Measurements from ENCODE around the gene KCTD1.

The KCTD1 gene

GRCh38 chr18:26547646-26548414, 523 bp downstream of the KCTD1 start:
- peak in 1 of 2 experiments; percentile 64 for DNase-seq

DNA sequence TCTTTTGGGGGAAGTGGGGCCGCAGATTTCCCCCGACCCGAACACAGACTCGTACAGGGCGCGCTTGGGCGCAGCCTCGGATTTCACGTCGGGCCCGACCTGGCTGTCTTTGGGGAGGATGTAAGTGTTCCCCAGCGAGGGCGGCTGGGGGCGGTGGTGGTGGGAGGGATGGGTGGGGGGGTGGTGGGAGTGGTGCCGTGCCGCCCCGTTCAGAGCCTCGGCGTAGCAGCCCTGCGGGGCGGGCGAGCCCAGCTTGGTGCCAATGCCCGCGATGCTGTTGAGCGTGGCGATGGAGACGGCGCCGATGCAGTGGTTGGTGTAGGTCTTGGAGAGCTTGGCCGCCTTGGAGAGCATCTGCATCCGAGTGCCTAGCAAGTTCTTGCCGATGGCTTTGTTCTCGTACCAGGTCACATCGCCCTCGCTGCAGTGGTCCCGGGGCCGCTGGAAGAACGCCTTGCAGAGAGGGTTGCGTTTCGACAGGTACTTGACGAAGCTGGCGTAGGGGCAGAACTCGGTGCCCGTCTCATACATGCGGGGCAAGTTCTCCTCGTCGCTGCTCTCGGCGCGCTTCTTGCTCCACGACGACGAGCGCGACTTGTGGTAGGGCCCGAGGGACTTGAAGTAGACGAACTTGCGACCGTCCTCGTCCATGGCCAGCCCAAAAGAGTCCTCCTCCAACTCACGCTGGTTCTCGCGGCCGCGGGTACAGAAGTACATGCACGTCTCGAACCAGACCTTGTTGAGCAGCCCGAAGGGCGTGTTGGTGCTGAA, 1.3 kb downstream of the KCTD1 start:
- DNase-seq: no peak

- DNase-seq: no peak
These were observed 2.0 kb downstream of the KCTD1 start for GRCh38 chr18:26546170-26546874.

DNA sequence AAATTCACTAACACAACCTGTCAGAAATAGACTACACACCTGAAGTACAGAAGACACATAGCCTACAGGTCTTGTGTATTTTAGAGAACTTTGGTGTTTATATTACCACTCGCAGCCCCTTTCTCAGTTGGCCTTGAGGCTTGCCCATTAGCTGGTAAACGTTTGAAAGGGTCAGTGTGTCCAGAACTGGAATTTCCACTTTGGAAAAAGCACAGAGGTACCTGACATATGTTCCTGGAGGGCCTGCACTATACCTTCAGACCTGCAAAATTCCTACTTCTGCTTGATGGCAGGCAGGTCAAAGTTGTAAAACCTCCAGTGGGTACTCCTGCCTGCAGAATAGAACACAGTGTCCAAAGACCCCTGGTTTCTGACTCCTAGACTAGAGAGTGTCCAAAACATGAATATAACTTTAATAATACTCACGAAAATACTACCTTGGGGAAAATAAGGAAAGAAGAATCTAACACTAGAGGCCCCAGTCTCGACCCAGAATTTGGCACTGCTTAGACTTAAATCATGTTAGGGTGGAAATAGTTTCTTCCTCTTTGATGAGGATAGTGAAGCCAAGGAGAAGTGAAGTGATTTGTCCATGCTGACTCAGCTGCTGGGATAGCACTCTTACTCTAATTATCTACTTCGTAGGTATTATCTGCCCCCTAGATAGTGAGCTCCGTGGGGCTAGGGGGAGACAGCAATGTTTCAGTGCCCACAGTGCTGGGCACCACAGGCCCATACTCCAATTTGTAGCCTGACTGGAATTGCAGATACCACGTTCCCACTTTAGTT, 2.8 kb downstream of the KCTD1 start:
- DNase-seq: no peak

GRCh38 chr18:26544451-26544850, 3.9 kb downstream of the KCTD1 start:
- no peak for DNase-seq

DNA sequence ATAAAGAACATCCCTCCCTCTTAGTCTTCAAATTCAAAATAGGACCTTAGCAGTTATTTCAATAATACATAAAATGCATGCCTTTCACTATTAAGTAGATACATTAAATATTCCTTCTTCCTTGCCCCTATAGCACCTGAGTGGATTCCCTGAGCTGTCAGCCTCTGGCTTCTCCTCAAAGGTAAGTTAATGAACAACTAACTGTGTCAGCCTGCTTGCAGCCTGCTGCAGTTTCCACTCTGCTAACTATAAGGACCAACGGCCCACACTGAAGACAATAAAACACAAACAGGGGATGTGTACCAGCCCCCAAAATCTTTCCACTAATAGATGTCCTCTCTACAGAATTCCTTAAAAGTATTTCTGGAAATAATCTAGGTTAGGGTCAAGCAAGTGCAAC, 5.0 kb downstream of the KCTD1 start:
- DNase-seq: no peak

- no peak for DNase-seq
These were observed 8.2 kb downstream of the KCTD1 start for GRCh38 chr18:26540043-26540628.

DNA sequence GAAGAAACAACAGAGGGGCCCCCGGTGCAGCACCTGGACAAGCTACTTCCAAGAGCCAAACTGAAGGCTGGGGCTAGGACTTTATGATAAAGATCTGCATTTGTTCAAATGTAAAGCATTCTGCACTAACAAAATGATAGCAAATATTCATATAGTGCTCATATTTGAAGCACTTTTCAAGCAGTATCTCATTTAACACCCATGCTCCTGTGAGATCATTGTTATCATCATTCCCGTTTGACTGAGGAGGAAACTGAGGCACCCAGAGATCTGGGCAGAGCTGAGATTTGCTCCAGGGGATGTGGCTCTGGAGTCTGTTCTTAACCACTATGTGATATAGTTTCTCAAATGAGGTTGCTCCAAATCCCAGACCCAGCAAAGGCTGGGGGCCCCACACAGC, 9.8 kb downstream of the KCTD1 start:
- no peak for DNase-seq

GRCh38 chr18:26536664-26537063, 11.7 kb downstream of the KCTD1 start:
- no peak for DNase-seq

DNA sequence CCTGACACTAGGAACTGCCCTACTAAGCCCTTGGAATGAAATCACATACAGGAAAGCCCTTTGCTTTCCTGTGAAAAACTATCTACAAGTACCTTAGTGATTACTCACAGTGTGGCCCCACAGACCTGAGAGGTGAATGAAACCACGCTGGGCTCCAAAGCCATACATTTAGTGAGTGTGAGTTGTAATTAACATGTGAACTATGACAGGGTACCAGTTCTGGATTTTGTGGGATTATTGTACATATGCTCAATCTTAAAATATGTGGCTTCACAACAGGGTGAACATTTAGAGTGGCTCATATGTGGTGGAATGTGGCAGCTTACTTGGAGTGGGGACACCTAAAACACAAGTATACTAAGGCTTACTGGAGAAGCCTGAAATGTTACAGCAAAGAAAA, 12.3 kb downstream of the KCTD1 start:
- DNase-seq: no peak

- DNase-seq: no peak
These were observed 12.7 kb downstream of the KCTD1 start for GRCh38 chr18:26535630-26536029.

- no peak for DNase-seq
These were observed 15.7 kb downstream of the KCTD1 start for GRCh38 chr18:26532367-26533340.

- no peak for DNase-seq
These were observed 16.6 kb downstream of the KCTD1 start for GRCh38 chr18:26531605-26532298.

DNA sequence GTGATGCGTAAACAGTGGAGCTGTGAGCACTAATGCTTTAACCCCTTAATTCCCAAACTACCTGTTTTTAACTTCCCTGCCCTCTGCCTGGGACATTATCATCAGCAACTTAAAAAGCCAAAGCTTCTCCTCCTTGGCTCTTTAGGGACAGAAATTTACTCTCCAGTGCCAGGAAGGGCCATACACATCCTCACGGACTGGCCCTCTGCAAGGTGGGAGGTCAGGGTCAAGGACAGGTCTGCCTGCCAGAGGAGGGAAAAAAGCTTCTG, 21.5 kb downstream of the KCTD1 start:
- no peak for DNase-seq

- no peak for DNase-seq
These were observed 22.0 kb downstream of the KCTD1 start for GRCh38 chr18:26526128-26526965.

- DNase-seq: no peak
These were observed 23.6 kb downstream of the KCTD1 start for GRCh38 chr18:26524504-26525351.

GRCh38 chr18:26524002-26524401, 24.4 kb downstream of the KCTD1 start:
- no peak for DNase-seq

- DNase-seq: no peak
These were observed 26.7 kb downstream of the KCTD1 start for GRCh38 chr18:26521617-26522016.

- DNase-seq: no peak
These were observed 27.4 kb downstream of the KCTD1 start for GRCh38 chr18:26520974-26521373.
